ENCODE results near the gene ERC2. TPM values are rescaled to one million over a fixed set of nuclear protein-coding genes. Genes with fewer than 3 reads are reported as not detected.

Gene ERC2
- polyA plus RNA-seq, 3 donors, result not detected

- no peak overlapping the region for H3K4me3 ChIP-seq (replicated peaks in 1 of 3; ENCODE audit: low read depth in 2 of 3, low read length in 3 of 3)
- TF ChIP-seq, protein P1, sequence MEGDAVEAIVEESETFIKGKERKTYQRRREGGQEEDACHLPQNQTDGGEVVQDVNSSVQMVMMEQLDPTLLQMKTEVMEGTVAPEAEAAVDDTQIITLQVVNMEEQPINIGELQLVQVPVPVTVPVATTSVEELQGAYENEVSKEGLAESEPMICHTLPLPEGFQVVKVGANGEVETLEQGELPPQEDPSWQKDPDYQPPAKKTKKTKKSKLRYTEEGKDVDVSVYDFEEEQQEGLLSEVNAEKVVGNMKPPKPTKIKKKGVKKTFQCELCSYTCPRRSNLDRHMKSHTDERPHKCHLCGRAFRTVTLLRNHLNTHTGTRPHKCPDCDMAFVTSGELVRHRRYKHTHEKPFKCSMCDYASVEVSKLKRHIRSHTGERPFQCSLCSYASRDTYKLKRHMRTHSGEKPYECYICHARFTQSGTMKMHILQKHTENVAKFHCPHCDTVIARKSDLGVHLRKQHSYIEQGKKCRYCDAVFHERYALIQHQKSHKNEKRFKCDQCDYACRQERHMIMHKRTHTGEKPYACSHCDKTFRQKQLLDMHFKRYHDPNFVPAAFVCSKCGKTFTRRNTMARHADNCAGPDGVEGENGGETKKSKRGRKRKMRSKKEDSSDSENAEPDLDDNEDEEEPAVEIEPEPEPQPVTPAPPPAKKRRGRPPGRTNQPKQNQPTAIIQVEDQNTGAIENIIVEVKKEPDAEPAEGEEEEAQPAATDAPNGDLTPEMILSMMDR (IDR thresholded peaks at IDR 0.05), result no peak
- no peaks in the 10 kb centered on the region for H3K79me2 ChIP-seq (ENCODE audit: insufficient read depth, low read length)
- H4K20me1 ChIP-seq (ENCODE audit: insufficient read depth, low read length), result no peaks in the 10 kb centered on the region
- H3K4me1 ChIP-seq (ENCODE audit: control insufficient read depth in 1 of 2, insufficient read depth in 2 of 2, low read length in 2 of 2), result no peaks in the 10 kb centered on the region
- H3K36me3 ChIP-seq (replicated peaks in 1 of 2; ENCODE audit: control insufficient read depth in 1 of 2, insufficient read depth in 2 of 2, low read length in 2 of 2), result no peaks in the 10 kb centered on the region
- no peak overlapping the region for H3K27ac Mint-ChIP-seq
- no peaks in the 10 kb centered on the region for H3K9me3 ChIP-seq (replicated peaks in 1 of 2; ENCODE audit: control insufficient read depth in 1 of 2, insufficient read depth in 1 of 2, low read length in 2 of 2)
- intact Hi-C loops (cut with micrococcal nuclease), result no loop called here
- no peak overlapping the region for H3K4me3 Mint-ChIP-seq
- no peaks in the 10 kb centered on the region for H3K36me3 Mint-ChIP-seq
- H3K27me3 Mint-ChIP-seq (ENCODE audit: low read depth in 3 of 3), result peaks cover 3 to 6% (median 4%) of the 10 kb centered on the region in 3 donors
- no peak overlapping the region for H3K4me2 ChIP-seq (replicated peaks; ENCODE audit: extremely low read depth, low read length, poor library complexity, severe bottlenecking)
- H3K27me3 ChIP-seq (ENCODE audit: control insufficient read depth in 2 of 2, insufficient read depth in 2 of 2, low read length in 2 of 2), result no peaks in the 10 kb centered on the region
- H3K27ac ChIP-seq (ENCODE audit: low read depth in 1 of 2, low read length in 2 of 2), result no peak overlapping the region
- DNase-seq, result no peak
- no peak overlapping the region for H3K9ac ChIP-seq (ENCODE audit: insufficient read depth, low read length, poor library complexity, severe bottlenecking)
- H3K4me1 Mint-ChIP-seq, result no peaks in the 10 kb centered on the region
- H3K9me3 Mint-ChIP-seq, result peaks cover 0 to 5% (median 0%) of the 10 kb centered on the region in 7 donors
- 87% methylated on average over 3 of the region's 3 CpGs for WGBS (ENCODE audit: insufficient coverage)
- no peak overlapping the region for H2AFZ ChIP-seq (ENCODE audit: insufficient read depth, low read depth, low read length, poor library complexity, severe bottlenecking)
Observed at GRCh38 chr3:56415652-56416051, 52.6 kb downstream of the ERC2 start.

- no peak overlapping the region for H3K4me2 ChIP-seq (replicated peaks; ENCODE audit: extremely low read depth, low read length, poor library complexity, severe bottlenecking)
- no peaks in the 10 kb centered on the region for H3K36me3 Mint-ChIP-seq
- TF ChIP-seq, protein P1 (IDR thresholded peaks at IDR 0.05), result no peak
- no peaks in the 10 kb centered on the region for H3K79me2 ChIP-seq (ENCODE audit: insufficient read depth, low read length)
- no peaks in the 10 kb centered on the region for H3K36me3 ChIP-seq (replicated peaks in 1 of 2; ENCODE audit: control insufficient read depth in 1 of 2, insufficient read depth in 2 of 2, low read length in 2 of 2)
- intact Hi-C loops (cut with micrococcal nuclease), result no loop called here
- WGBS (ENCODE audit: insufficient coverage), result 52% methylated on average over 2 of the region's 2 CpGs
- no peaks in the 10 kb centered on the region for H4K20me1 ChIP-seq (ENCODE audit: insufficient read depth, low read length)
- no peak overlapping the region for H3K4me3 Mint-ChIP-seq
- H3K4me1 ChIP-seq (ENCODE audit: control insufficient read depth in 1 of 2, insufficient read depth in 2 of 2, low read length in 2 of 2), result no peaks in the 10 kb centered on the region
- H3K27me3 Mint-ChIP-seq (ENCODE audit: low read depth in 3 of 3), result peaks cover 4 to 7% (median 5%) of the 10 kb centered on the region in 3 donors
- H3K4me3 ChIP-seq (replicated peaks in 1 of 3; ENCODE audit: low read depth in 2 of 3, low read length in 3 of 3), result no peak overlapping the region
- no peak overlapping the region for H3K27ac ChIP-seq (ENCODE audit: low read depth in 1 of 2, low read length in 2 of 2)
- no peaks in the 10 kb centered on the region for H3K9me3 ChIP-seq (replicated peaks in 1 of 2; ENCODE audit: control insufficient read depth in 1 of 2, insufficient read depth in 1 of 2, low read length in 2 of 2)
- no peak for DNase-seq
- no peak overlapping the region for H2AFZ ChIP-seq (ENCODE audit: insufficient read depth, low read depth, low read length, poor library complexity, severe bottlenecking)
- H3K4me1 Mint-ChIP-seq, result no peaks in the 10 kb centered on the region
- H3K27ac Mint-ChIP-seq, result no peak overlapping the region
- H3K9me3 Mint-ChIP-seq, result peaks cover 0 to 5% (median 0%) of the 10 kb centered on the region in 7 donors
- no peaks in the 10 kb centered on the region for H3K27me3 ChIP-seq (ENCODE audit: control insufficient read depth in 2 of 2, insufficient read depth in 2 of 2, low read length in 2 of 2)
- no peak overlapping the region for H3K9ac ChIP-seq (ENCODE audit: insufficient read depth, low read length, poor library complexity, severe bottlenecking)
Observed at GRCh38 chr3:56413911-56414310, 54.4 kb downstream of the ERC2 start.

All from CD14-positive monocyte (primary cell).